GM21360 (cell line): ENCODE measurements around the gene ZC3H18.
"Not testable (repeated sequence)": the region's sequence is repeated elsewhere in the genome, so short reads cannot be mapped to it uniquely, and the experiment has no call there.

Experiments
- ATAC-seq: cut with Tn5 transposase; IDR thresholded peaks from one replicate; pipeline ENCODE4 v1.9.1; 2021; ENCODE audit warnings: mild to moderate bottlenecking, moderate library complexity; ENCODE audit not compliant: unreplicated experiment

The ZC3H18 gene

GRCh38 chr16:88600539-88600896, 30.3 kb downstream of the ZC3H18 start:
- ATAC-seq: no peak

GRCh38 chr16:88601313-88602036, 31.3 kb downstream of the ZC3H18 start:
- ATAC-seq: no peak

- ATAC-seq: no peak
Observed at GRCh38 chr16:88602091-88602490, 31.9 kb downstream of the ZC3H18 start.

GRCh38 chr16:88605186-88606147, 35.3 kb downstream of the ZC3H18 start:
- ATAC-seq: no peak

GRCh38 chr16:88606148-88606757, 36.0 kb downstream of the ZC3H18 start:
- no peak for ATAC-seq

GRCh38 chr16:88608076-88608475, 37.9 kb downstream of the ZC3H18 start:
- no peak for ATAC-seq

- not testable (repeated sequence) for ATAC-seq
Observed at GRCh38 chr16:88609426-88609825, 39.2 kb downstream of the ZC3H18 start.

GRCh38 chr16:88610080-88610479, 39.9 kb downstream of the ZC3H18 start:
- no peak for ATAC-seq

- ATAC-seq: no peak
Observed at GRCh38 chr16:88610909-88611812, 41.0 kb downstream of the ZC3H18 start.

GRCh38 chr16:88613293-88613692, 43.1 kb downstream of the ZC3H18 start:
- no peak for ATAC-seq

- ATAC-seq: no peak
Observed at GRCh38 chr16:88613911-88614817, 44.0 kb downstream of the ZC3H18 start.

GRCh38 chr16:88614818-88615580, 44.8 kb downstream of the ZC3H18 start:
- ATAC-seq: no peak

- no peak for ATAC-seq
Observed at GRCh38 chr16:88616320-88616719, 46.1 kb downstream of the ZC3H18 start.

GRCh38 chr16:88616736-88617135, 46.5 kb downstream of the ZC3H18 start:
- ATAC-seq: no peak

GRCh38 chr16:88617268-88618031, 47.2 kb downstream of the ZC3H18 start:
- ATAC-seq: no peak

- no peak for ATAC-seq
Observed at GRCh38 chr16:88618182-88618955, 48.2 kb downstream of the ZC3H18 start.

- no peak for ATAC-seq
Observed at GRCh38 chr16:88618956-88619667, 48.9 kb downstream of the ZC3H18 start.
